GM12878 (cell line): ENCODE measurements around the gene CRMP1. TPM values are rescaled to one million over a fixed set of nuclear protein-coding genes. Genes with fewer than 3 reads are reported as not detected.

Experiments used
- ATAC-seq: fragments of 200-7000 bp; cut with Tn5 transposase; 3 replicates; pipeline ENCODE4 v1.9.1; 2020; ENCODE audit warnings: mild to moderate bottlenecking, moderate library complexity
- Bru-seq: library from RNA; stranded (reverse); fragments of 400-500 nt; gene quantifications from one replicate; lab custom pipeline; 2021; lab: Mats Ljungman, UMichigan
- BruChase-seq, 2 experiments: library from RNA; stranded (reverse); fragments of 400-500 nt; gene quantifications; one replicate each; lab custom pipeline; 2021; lab: Mats Ljungman, UMichigan
- BruUV-seq: library from RNA; stranded (reverse); fragments of 400-500 nt; replicated peaks from 2 replicates; lab custom pipeline; 2021; lab: Mats Ljungman, UMichigan
- CTCF ChIA-PET: fragments of 300-600 bp; sonication (Branson Sonifier 250); formaldehyde crosslinking; extraction: SDS; loops from one replicate; lab custom pipeline; 2021; ENCODE audit warnings: inconsistent platforms; lab: Yijun Ruan, JAX
- POLR2A ChIA-PET: fragments of 350-600 bp; formaldehyde crosslinking; extraction: SDS; loops from one replicate; lab custom pipeline; 2021; ENCODE audit warnings: inconsistent platforms; lab: Charles Lee
- RAD21 ChIA-PET: fragments of 300-600 bp; sonication (Branson Sonifier 250); formaldehyde crosslinking; loops from one replicate; lab custom pipeline; 2023; ENCODE audit warnings: antibody characterized with exemption; ENCODE audit not compliant: unreplicated experiment; lab: Charles Lee
- SMC1A ChIA-PET: fragments of 300-600 bp; sonication (Branson Sonifier 250); formaldehyde crosslinking; loops from one replicate; lab custom pipeline; 2023; ENCODE audit not compliant: unreplicated experiment, uncharacterized antibody; lab: Charles Lee
- DNase-seq: peaks from one replicate; pipeline ENCODE4 v3.0.0-alpha.2; 2011; ENCODE audit warnings: low read depth, low spot score
- FAIRE-seq: peaks from 3 replicates; lab custom pipeline; 2011; peaks lifted over from hg19 to GRCh38; lab: Jason Lieb, UNC
- H2AFZ ChIP-seq: 2 replicates; pipeline ENCODE4 v1.6.0; 2011; ENCODE audit warnings: low read depth, low read length, control low read depth; ENCODE audit not compliant: control insufficient read depth
- H3K27ac ChIP-seq: 2 replicates; pipeline ENCODE4 v1.5.1; 2011; ENCODE audit warnings: control low read depth; ENCODE audit not compliant: control insufficient read depth, insufficient read depth
- H3K27me3 ChIP-seq, 2 experiments: replicated peaks in 1 of 2; 2 replicates each; pipeline versions ENCODE4 v1.6.0 to v1.6.1; 2011; ENCODE audit warnings: low read length in 1 of 2; ENCODE audit not compliant: control insufficient read depth in 2 of 2, insufficient read depth in 2 of 2
- H3K36me3 ChIP-seq, 2 experiments: 2 replicates each; pipeline ENCODE4 v1.5.1; 2011; ENCODE audit warnings: low read length in 1 of 2; ENCODE audit not compliant: control insufficient read depth in 2 of 2, insufficient read depth in 2 of 2
- H3K4me1 ChIP-seq: 2 replicates; pipeline ENCODE4 v1.6.1; 2011; ENCODE audit warnings: mild to moderate bottlenecking, low read length, moderate library complexity, mixed read lengths; ENCODE audit not compliant: control insufficient read depth, insufficient read depth
- H3K4me2 ChIP-seq: 2 replicates; pipeline ENCODE4 v1.6.0; 2011; ENCODE audit warnings: control low read depth; ENCODE audit not compliant: control insufficient read depth, insufficient read depth
- H3K4me3 ChIP-seq: fragments of 200-600 bp; sonication (generic); 2 replicates; pipeline ENCODE4 v1.5.1; 2016
- H3K79me2 ChIP-seq: 2 replicates; pipeline ENCODE4 v1.6.0; 2011; ENCODE audit warnings: low read length; ENCODE audit not compliant: control insufficient read depth, insufficient read depth
- H3K9ac ChIP-seq: 2 replicates; pipeline ENCODE4 v1.8.0; 2011; ENCODE audit warnings: low read length, control low read depth, mixed read lengths; ENCODE audit not compliant: control insufficient read depth, insufficient read depth
- H3K9me3 ChIP-seq: replicated peaks from 3 replicates; pipeline ENCODE4 v1.5.1; 2011; ENCODE audit warnings: mild to moderate bottlenecking, low read length; ENCODE audit not compliant: control insufficient read depth, insufficient read depth
- H4K20me1 ChIP-seq: 2 replicates; pipeline ENCODE4 v1.6.0; 2011; ENCODE audit not compliant: control insufficient read depth, insufficient read depth
- BCL3 ChIP-seq: IDR thresholded peaks from 2 replicates; pipeline ENCODE4 v1.6.1; 2011; ENCODE audit warnings: borderline replicate concordance, low read depth, mild to moderate bottlenecking, moderate library complexity, low read length; ENCODE audit not compliant: insufficient read depth, poor library complexity, severe bottlenecking
- FOXM1 ChIP-seq: IDR thresholded peaks from 2 replicates; pipeline ENCODE4 v1.6.1; 2012; ENCODE audit warnings: low read depth, mild to moderate bottlenecking, inconsistent platforms, low read length, moderate library complexity
- JUNB ChIP-seq: IDR thresholded peaks from 2 replicates; pipeline ENCODE4 v1.6.1; 2016; ENCODE audit warnings: antibody characterized with exemption, mild to moderate bottlenecking
- RAD51 ChIP-seq: fragments of 450-650 bp; IDR thresholded peaks from 2 replicates; pipeline ENCODE4 v1.6.1; 2016; ENCODE audit warnings: moderate library complexity, mild to moderate bottlenecking, inconsistent platforms
- WGBS: methylation state at CpG from one replicate; pipeline ENCODE4 v1.1.6; 2016; ENCODE audit warnings: low lambda C conversion rate; ENCODE audit not compliant: insufficient replicate concordance, insufficient coverage; ENCODE audit errors: missing lambda C conversion rate; 5-methylcytosine and 5-hydroxymethylcytosine counted together
- in situ Hi-C: fragments of 300-500 bp; cut with MboI; formaldehyde crosslinking; loops from 9 replicates; pipeline ENCODE4 v1.14.3; 2018; ENCODE audit warnings: mixed read lengths
- intact Hi-C: fragments of 100-400 bp; cut with micrococcal nuclease; formaldehyde crosslinking; loops from one replicate; pipeline ENCODE4 v1.14.2; 2022; ENCODE audit not compliant: unreplicated experiment
- long read RNA-seq, 2 experiments: library from polyadenylated mRNA; unstranded; transcript quantifications; one replicate each; pipeline ENCODE4 v2.0.0, GENCODE V29; 2019 to 2020
- polyA minus RNA-seq, 3 experiments: library from RNA; depleted of rRNA, polyadenylated mRNA; stranded (reverse); fragments of >200 nt; gene quantifications; 2 replicates each; pipeline ENCODE4 v1.2.3, GENCODE V29; 2011
- polyA plus RNA-seq, 11 experiments: library from polyadenylated mRNA; depleted of rRNA in 4 of 11; unstranded in 6 of 11; stranded (reverse) in 5 of 11; fragments of >200 nt; fragmentation: Nextera tagmentation in 4 of 11; fragmentation: Illumina TruSeq in 1 of 11; extraction: Ambion mirVana in 4 of 11; extraction: Trizol in 1 of 11; gene quantifications; 1 replicate in 1 of 11; 2 replicates in 10 of 11; pipeline versions ENCODE4 v1.2.1 to v1.2.3, GENCODE V29; 2011 to 2016; ENCODE audit warnings: inconsistent platforms in 2 of 11, missing spikeins in 2 of 11, low read depth in 1 of 11
- total RNA-seq, 4 experiments: library from RNA; depleted of rRNA in 3 of 4; stranded (reverse); fragments of >200 nt in 3 of 4; fragmentation: Illumina TruSeq in 1 of 4; extraction: Trizol in 1 of 4; gene quantifications; 2 replicates each; pipeline versions ENCODE4 v1.2.1 to v1.2.3, GENCODE V29; 2013 to 2021
- TF ChIP-seq, protein P1 (sequence below): fragments of 450-650 bp; IDR thresholded peaks from 2 replicates; pipeline ENCODE4 v1.6.1; 2017; ENCODE audit warnings: antibody characterized with exemption, mild to moderate bottlenecking, moderate library complexity

Gene CRMP1
- not detected in 2 replicates for total RNA-seq (2013; cell fraction: nucleolus; rRNA removed)
- not detected in 2 replicates for total RNA-seq (2014; rRNA removed)
- not detected in 2 replicates for total RNA-seq (2014; rRNA removed; fragmentation: Illumina TruSeq; extraction: Trizol)
- total RNA-seq (2021) = 0.10 and 0.16 TPM in 2 replicates
- polyA plus RNA-seq (2011; ENCODE audit: low read depth) = 2.2 TPM
- 0.06 and 0.10 TPM in 2 replicates for polyA plus RNA-seq (2011; rRNA removed)
- polyA plus RNA-seq (2011; cell fraction: cytosol; rRNA removed) = 0.10 TPM in 1 of 2 replicates, not detected in the other
- 0.10 and 0.22 TPM in 2 replicates for polyA plus RNA-seq (2011; cell fraction: nucleus; rRNA removed)
- 3.2 and 3.6 TPM in 2 replicates for polyA plus RNA-seq (2012)
- 0.03 TPM in 1 of 2 replicates, not detected in the other for polyA plus RNA-seq (2014; fragmentation: Illumina TruSeq; extraction: Trizol)
- polyA plus RNA-seq (2014; fragmentation: Nextera tagmentation; extraction: Ambion mirVana) = under 1 TPM; 0.13 to 0.26 TPM
- polyA plus RNA-seq (2014; rRNA removed) = 0.08 and 0.10 TPM in 2 replicates
- 1 to 10 TPM; 1.3 to 1.4 TPM for polyA plus RNA-seq (2016; fragmentation: Nextera tagmentation; extraction: Ambion mirVana)
- 0.10 TPM in 1 of 2 replicates, not detected in the other for polyA minus RNA-seq (2011; rRNA and poly(A)+ RNA removed)
- polyA minus RNA-seq (2011; cell fraction: cytosol; rRNA and poly(A)+ RNA removed) = not detected in 2 replicates
- not detected in 2 replicates for polyA minus RNA-seq (2011; cell fraction: nucleus; rRNA and poly(A)+ RNA removed)
- percentile 5 among the genes with signal in this experiment for Bru-seq, nascent RNA
- BruChase-seq, experiment 1, labeled RNA remaining after a 6-hour chase = percentile 1 among the genes with signal in this experiment
- BruChase-seq, experiment 2, labeled RNA remaining after a 2-hour chase = percentile 3 among the genes with signal in this experiment
- long read RNA-seq, experiment 1 = 0 reads
- long read RNA-seq, experiment 2, partial matches to known transcripts = 0 of 1 reads
- long read RNA-seq, experiment 2, other reads (novel, unspliced or antisense) = 1 of 1 reads

GRCh38 chr4:5893004-5893580 is at the start of gene CRMP1:
Gene CRMP1, minus strand, starts transcription at chr4:5893086. Its CDS starts 117 bp downstream, at chr4:5892969.
- intact Hi-C loops (no loop called here), in situ Hi-C loops (no loop called here)
- H3K4me1 ChIP-seq = no peaks in the 10 kb centered on the region
- TF ChIP-seq RAD51 (no peak), JUNB (no peak), FOXM1 (no peak), BCL3 (peak; percentile 92)
- TF ChIP-seq, protein P1, sequence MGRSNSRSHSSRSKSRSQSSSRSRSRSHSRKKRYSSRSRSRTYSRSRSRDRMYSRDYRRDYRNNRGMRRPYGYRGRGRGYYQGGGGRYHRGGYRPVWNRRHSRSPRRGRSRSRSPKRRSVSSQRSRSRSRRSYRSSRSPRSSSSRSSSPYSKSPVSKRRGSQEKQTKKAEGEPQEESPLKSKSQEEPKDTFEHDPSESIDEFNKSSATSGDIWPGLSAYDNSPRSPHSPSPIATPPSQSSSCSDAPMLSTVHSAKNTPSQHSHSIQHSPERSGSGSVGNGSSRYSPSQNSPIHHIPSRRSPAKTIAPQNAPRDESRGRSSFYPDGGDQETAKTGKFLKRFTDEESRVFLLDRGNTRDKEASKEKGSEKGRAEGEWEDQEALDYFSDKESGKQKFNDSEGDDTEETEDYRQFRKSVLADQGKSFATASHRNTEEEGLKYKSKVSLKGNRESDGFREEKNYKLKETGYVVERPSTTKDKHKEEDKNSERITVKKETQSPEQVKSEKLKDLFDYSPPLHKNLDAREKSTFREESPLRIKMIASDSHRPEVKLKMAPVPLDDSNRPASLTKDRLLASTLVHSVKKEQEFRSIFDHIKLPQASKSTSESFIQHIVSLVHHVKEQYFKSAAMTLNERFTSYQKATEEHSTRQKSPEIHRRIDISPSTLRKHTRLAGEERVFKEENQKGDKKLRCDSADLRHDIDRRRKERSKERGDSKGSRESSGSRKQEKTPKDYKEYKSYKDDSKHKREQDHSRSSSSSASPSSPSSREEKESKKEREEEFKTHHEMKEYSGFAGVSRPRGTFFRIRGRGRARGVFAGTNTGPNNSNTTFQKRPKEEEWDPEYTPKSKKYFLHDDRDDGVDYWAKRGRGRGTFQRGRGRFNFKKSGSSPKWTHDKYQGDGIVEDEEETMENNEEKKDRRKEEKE = no peak
- no peak within 1 kb of the TSS for H3K4me2 ChIP-seq
- H4K20me1 ChIP-seq = no peaks in the 10 kb centered on the region
- H3K79me2 ChIP-seq = no peaks in the 10 kb centered on the region
- CTCF ChIA-PET = no interaction called here
- H3K27ac ChIP-seq = no peak within 1 kb of the TSS
- H2AFZ ChIP-seq = no peak within 1 kb of the TSS
- no peaks in the 10 kb centered on the region; the same call in 2 of the 3 replicates for H3K9me3 ChIP-seq
- no peak within 1 kb of the TSS for H3K4me3 ChIP-seq
- FAIRE-seq (no peak), ATAC-seq (no peak), DNase-seq (no peak)
- RAD21 ChIA-PET = no interaction called here
- POLR2A ChIA-PET = no interaction called here
- no TSS peak for BruUV-seq
- SMC1A ChIA-PET = no interaction called here
- H3K36me3 ChIP-seq = no peaks in the 10 kb centered on the region
- H3K9ac ChIP-seq = no peak within 1 kb of the TSS
- 80% methylated on average over 25 of the region's 67 CpGs for WGBS
- H3K27me3 ChIP-seq = peaks cover 1 to 13% of the 10 kb centered on the region in 2 experiments
